Astrocyte (in vitro differentiated cells and primary cell): ENCODE measurements around the gene CPA4.

Experiments used
- EZH2 ChIP-seq: IDR thresholded peaks from 2 replicates; pipeline ENCODE4 v1.6.1; 2012; ENCODE audit warnings: mild to moderate bottlenecking, low read length, inconsistent platforms; ENCODE audit not compliant: insufficient read depth
- TF ChIP-seq, protein P1 (sequence below): IDR thresholded peaks from 2 replicates; pipeline ENCODE4 v1.5.1; 2011; ENCODE audit warnings: low read depth, mild to moderate bottlenecking, inconsistent platforms, low read length, moderate library complexity; ENCODE audit not compliant: insufficient read depth

DNA sequence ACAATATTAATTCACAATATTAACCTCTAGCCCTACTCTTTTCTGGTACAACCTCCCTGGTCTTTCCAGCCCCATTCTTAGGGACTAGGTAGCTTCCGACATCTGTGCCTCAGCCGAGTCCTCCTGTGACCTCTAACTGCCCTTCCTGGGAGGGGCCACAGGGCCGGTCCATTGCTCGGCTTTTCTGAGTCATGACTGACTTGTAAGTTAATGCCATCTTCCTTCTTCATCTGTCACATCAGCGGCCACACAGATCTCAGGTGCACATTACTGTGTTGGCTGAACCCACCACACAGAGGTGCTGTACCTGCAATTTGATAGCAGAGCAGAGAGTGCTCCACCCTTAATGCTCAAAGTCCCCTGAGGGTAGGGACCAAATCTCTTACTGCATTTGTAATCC is 4.1 kb upstream of the CPA4 start:
- TF ChIP-seq, protein P1, sequence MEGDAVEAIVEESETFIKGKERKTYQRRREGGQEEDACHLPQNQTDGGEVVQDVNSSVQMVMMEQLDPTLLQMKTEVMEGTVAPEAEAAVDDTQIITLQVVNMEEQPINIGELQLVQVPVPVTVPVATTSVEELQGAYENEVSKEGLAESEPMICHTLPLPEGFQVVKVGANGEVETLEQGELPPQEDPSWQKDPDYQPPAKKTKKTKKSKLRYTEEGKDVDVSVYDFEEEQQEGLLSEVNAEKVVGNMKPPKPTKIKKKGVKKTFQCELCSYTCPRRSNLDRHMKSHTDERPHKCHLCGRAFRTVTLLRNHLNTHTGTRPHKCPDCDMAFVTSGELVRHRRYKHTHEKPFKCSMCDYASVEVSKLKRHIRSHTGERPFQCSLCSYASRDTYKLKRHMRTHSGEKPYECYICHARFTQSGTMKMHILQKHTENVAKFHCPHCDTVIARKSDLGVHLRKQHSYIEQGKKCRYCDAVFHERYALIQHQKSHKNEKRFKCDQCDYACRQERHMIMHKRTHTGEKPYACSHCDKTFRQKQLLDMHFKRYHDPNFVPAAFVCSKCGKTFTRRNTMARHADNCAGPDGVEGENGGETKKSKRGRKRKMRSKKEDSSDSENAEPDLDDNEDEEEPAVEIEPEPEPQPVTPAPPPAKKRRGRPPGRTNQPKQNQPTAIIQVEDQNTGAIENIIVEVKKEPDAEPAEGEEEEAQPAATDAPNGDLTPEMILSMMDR: no peak
- TF ChIP-seq EZH2: no peak
